CD14-positive monocyte (primary cell): ENCODE measurements around the gene SLC26A2. TPM values are rescaled to one million over a fixed set of nuclear protein-coding genes. Genes with fewer than 3 reads are reported as not detected.
A peak's percentile ranks its signal among the peaks of the same experiment; 100 is the strongest.

Experiments
- DNase-seq, 3 donors: peaks; one replicate each; pipeline ENCODE4 v3.0.0-alpha.2; 2011 to 2022
- H2AFZ ChIP-seq: 2 replicates; pipeline ENCODE4 v1.6.0; 2012; ENCODE audit warnings: mild to moderate bottlenecking, low read depth, low read length, inconsistent platforms; ENCODE audit not compliant: insufficient read depth, poor library complexity, severe bottlenecking
- H3K27ac ChIP-seq, 2 donors: 1 replicate in 1 of 2; 2 replicates in 1 of 2; pipeline ENCODE4 v1.5.1; 2012 to 2013; ENCODE audit warnings: low read length in 2 of 2, control low read depth in 1 of 2, inconsistent platforms in 1 of 2, low read depth in 1 of 2, mild to moderate bottlenecking in 1 of 2
- H3K27me3 ChIP-seq, 2 donors: one replicate each; pipeline versions ENCODE4 v1.6.0 to v1.6.1; 2011 to 2013; ENCODE audit warnings: low read length in 2 of 2; ENCODE audit not compliant: control insufficient read depth in 2 of 2, insufficient read depth in 2 of 2
- H3K36me3 ChIP-seq, 2 donors: replicated peaks in 1 of 2; 1 replicate in 1 of 2; 2 replicates in 1 of 2; pipeline versions ENCODE4 v1.5.1 to v1.6.1; 2012 to 2013; ENCODE audit warnings: low read length in 2 of 2, control low read depth in 1 of 2, inconsistent platforms in 1 of 2, mild to moderate bottlenecking in 1 of 2; ENCODE audit not compliant: insufficient read depth in 2 of 2, control insufficient read depth in 1 of 2
- H3K4me1 ChIP-seq, 2 donors: 1 replicate in 1 of 2; 2 replicates in 1 of 2; pipeline versions ENCODE4 v1.5.1 to v1.6.1; 2012 to 2013; ENCODE audit warnings: low read length in 2 of 2, control low read depth in 1 of 2, inconsistent platforms in 1 of 2, mild to moderate bottlenecking in 1 of 2, moderate library complexity in 1 of 2; ENCODE audit not compliant: insufficient read depth in 2 of 2, control insufficient read depth in 1 of 2
- H3K4me2 ChIP-seq: replicated peaks from 2 replicates; pipeline ENCODE3; 2012; ENCODE audit warnings: low read length, moderate library complexity, mild to moderate bottlenecking; ENCODE audit not compliant: poor library complexity, severe bottlenecking; ENCODE audit errors: extremely low read depth
- H3K4me3 ChIP-seq, 3 experiments: fragments of 200-600 bp in 1 of 3; sonication (generic) in 1 of 3; replicated peaks in 1 of 3; 1 replicate in 2 of 3; 2 replicates in 1 of 3; pipeline ENCODE4 v1.5.1; 2011 to 2013; ENCODE audit warnings: low read length in 3 of 3, mild to moderate bottlenecking in 3 of 3, control low read depth in 2 of 3, low read depth in 2 of 3, inconsistent platforms in 1 of 3, moderate library complexity in 1 of 3
- H3K79me2 ChIP-seq: 2 replicates; pipeline ENCODE4 v1.6.0; 2012; ENCODE audit warnings: mild to moderate bottlenecking, control low read depth, inconsistent platforms, low read length, moderate library complexity; ENCODE audit not compliant: insufficient read depth
- H3K9ac ChIP-seq: 2 replicates; pipeline ENCODE4 v1.6.0; 2017; ENCODE audit warnings: low read length, mild to moderate bottlenecking; ENCODE audit not compliant: insufficient read depth, poor library complexity, severe bottlenecking
- H3K9me3 ChIP-seq, 2 donors: replicated peaks in 1 of 2; 1 replicate in 1 of 2; 2 replicates in 1 of 2; pipeline versions ENCODE4 v1.5.1 to v1.6.1; 2012 to 2013; ENCODE audit warnings: low read length in 2 of 2, control low read depth in 1 of 2; ENCODE audit not compliant: control insufficient read depth in 1 of 2, insufficient read depth in 1 of 2
- H4K20me1 ChIP-seq: 2 replicates; pipeline ENCODE4 v1.6.0; 2012; ENCODE audit warnings: mild to moderate bottlenecking, low read length, control low read depth, moderate library complexity; ENCODE audit not compliant: insufficient read depth
- H3K27ac Mint-ChIP-seq, 7 donors: one replicate each; pipeline ENCODE4 v1.8.0; 2020; ENCODE audit warnings: mild to moderate bottlenecking in 7 of 7, mixed read lengths in 7 of 7, moderate library complexity in 6 of 7, inconsistent platforms in 2 of 7
- H3K27me3 Mint-ChIP-seq, 3 donors: one replicate each; pipeline ENCODE4 v1.8.0; 2021 to 2022; ENCODE audit warnings: low read depth in 3 of 3, mild to moderate bottlenecking in 3 of 3, mixed read lengths in 3 of 3, moderate library complexity in 3 of 3, inconsistent platforms in 1 of 3
- H3K36me3 Mint-ChIP-seq, 2 donors: one replicate each; pipeline ENCODE4 v1.8.0; 2020; ENCODE audit warnings: mixed read lengths in 2 of 2, inconsistent platforms in 1 of 2, mild to moderate bottlenecking in 1 of 2
- H3K4me1 Mint-ChIP-seq: one replicate; pipeline ENCODE4 v1.8.0; 2020; ENCODE audit warnings: mild to moderate bottlenecking, mixed read lengths
- H3K4me3 Mint-ChIP-seq, 2 donors: one replicate each; pipeline ENCODE4 v1.8.0; 2020; ENCODE audit warnings: mild to moderate bottlenecking in 2 of 2, mixed read lengths in 2 of 2, moderate library complexity in 1 of 2
- H3K9me3 Mint-ChIP-seq, 7 donors: one replicate each; pipeline ENCODE4 v1.8.0; 2020 to 2022; ENCODE audit warnings: mixed read lengths in 7 of 7, mild to moderate bottlenecking in 6 of 7, moderate library complexity in 6 of 7, inconsistent platforms in 2 of 7
- CTCF ChIP-seq: fragments of 200-600 bp; IDR thresholded peaks from one replicate; pipeline ENCODE4 v1.8.0; 2022; ENCODE audit warnings: antibody characterized with exemption, mild to moderate bottlenecking
- WGBS: methylation state at CpG from one replicate; pipeline ENCODE4 v1.1.5; 2013; ENCODE audit warnings: missing lambda C conversion rate; ENCODE audit not compliant: insufficient coverage; 5-methylcytosine and 5-hydroxymethylcytosine counted together
- intact Hi-C, 2 donors: fragments of 100-400 bp; cut with micrococcal nuclease; formaldehyde crosslinking; loops; one replicate each; pipeline versions ENCODE4 v1.15.0 to v1.15.1; 2023
- polyA plus RNA-seq, 3 donors: library from polyadenylated mRNA; depleted of rRNA in 1 of 3; unstranded in 2 of 3; stranded (reverse) in 1 of 3; fragments of 300-500 nt in 2 of 3; fragments of >200 nt in 1 of 3; fragmentation: Illumina TruSeq in 2 of 3; gene quantifications; 1 replicate in 2 of 3; 2 replicates in 1 of 3; pipeline ENCODE4 v1.2.3, GENCODE V29; 2012 to 2021

The SLC26A2 gene
- polyA plus RNA-seq, 3 donors = 1.9 to 3.6 (median 3.1) TPM

GRCh38 chr5:149963729-149964128, 3.2 kb downstream of the SLC26A2 start:
- Mint-ChIP-seq H3K4me3 (no peak overlapping the region), H3K27me3 (no peaks in the 10 kb centered on the region), H3K27ac (peak overlapping the region in 1 of 7 donors; percentile 56), H3K4me1 (peaks cover 24% of the 10 kb centered on the region), H3K9me3 (no peaks in the 10 kb centered on the region), H3K36me3 (peaks cover 2 to 6% of the 10 kb centered on the region in 2 donors)
- H2AFZ ChIP-seq = no peak overlapping the region
- H3K9ac ChIP-seq = no peak overlapping the region
- no peak overlapping the region for H3K27ac ChIP-seq
- no peaks in the 10 kb centered on the region for H4K20me1 ChIP-seq
- intact Hi-C loops = loop anchor here in 1 of 2 donors (5.0 kb wide), 1 partner anchor 39 kb away; the partner anchor contains the start of genes HMGXB3 and TIGD6
- no peaks in the 10 kb centered on the region for H3K27me3 ChIP-seq
- DNase-seq = no peak
- H3K4me3 ChIP-seq = no peak overlapping the region
- TF ChIP-seq CTCF = no peak
- WGBS = 100% methylated on average over 2 of the region's 3 CpGs
- no peak overlapping the region for H3K4me2 ChIP-seq
- peaks cover 18 to 29% of the 10 kb centered on the region in 2 donors for H3K4me1 ChIP-seq
- no peaks in the 10 kb centered on the region for H3K9me3 ChIP-seq
- H3K79me2 ChIP-seq = peaks cover 41% of the 10 kb centered on the region
- no peaks in the 10 kb centered on the region for H3K36me3 ChIP-seq

- Histone ChIP-seq H3K9me3 (no peaks in the 10 kb centered on the region), H3K4me3 (no peak overlapping the region), H3K4me2 (no peak overlapping the region), H3K9ac (no peak overlapping the region), H3K36me3 (peaks cover 0 to 4% of the 10 kb centered on the region in 2 donors), H3K79me2 (peaks cover 33% of the 10 kb centered on the region), H3K27me3 (no peaks in the 10 kb centered on the region), H3K4me1 (peaks cover 0 to under 1% of the 10 kb centered on the region in 2 donors), H2AFZ (no peak overlapping the region), H3K27ac (no peak overlapping the region), H4K20me1 (no peaks in the 10 kb centered on the region)
- no peak for DNase-seq
- Mint-ChIP-seq H3K4me1 (peaks cover 3% of the 10 kb centered on the region), H3K27ac (no peak overlapping the region), H3K36me3 (peaks cover 7 to 24% of the 10 kb centered on the region in 2 donors), H3K9me3 (no peaks in the 10 kb centered on the region), H3K27me3 (no peaks in the 10 kb centered on the region), H3K4me3 (no peak overlapping the region)
- WGBS = 81% methylated on average over 3 of the region's 3 CpGs
- no peak for TF ChIP-seq CTCF
- intact Hi-C loops = no loop called here
Measured at GRCh38 chr5:149966946-149967345, 6.4 kb downstream of the SLC26A2 start.
